ENCODE results near the gene GDPD2.

Gene GDPD2

GRCh38 chrX:70424801-70425200, 1.7 kb downstream of the GDPD2 start:
- peaks cover 4 to 6% of the 10 kb centered on the region in 2 donors for H3K4me1 ChIP-seq (ENCODE audit: control insufficient read depth in 1 of 2, insufficient read depth in 2 of 2, low read length in 2 of 2)
- H3K4me3 ChIP-seq (ENCODE audit: low read depth in 1 of 2, low read length in 2 of 2), result no peak overlapping the region
- H3K27me3 ChIP-seq (ENCODE audit: control insufficient read depth in 1 of 2, insufficient read depth in 2 of 2, low read length in 2 of 2), result no peaks in the 10 kb centered on the region

GRCh38 chrX:70426286-70427278, 3.5 kb downstream of the GDPD2 start:
- H3K36me3 ChIP-seq (ENCODE audit: control insufficient read depth in 1 of 2, insufficient read depth in 2 of 2, low read length in 2 of 2), result no peaks in the 10 kb centered on the region
- no peaks in the 10 kb centered on the region for H3K9me3 ChIP-seq (ENCODE audit: control insufficient read depth in 1 of 2, low read length in 2 of 2)
- peaks cover 4 to 6% of the 10 kb centered on the region in 2 donors for H3K4me1 ChIP-seq (ENCODE audit: control insufficient read depth in 1 of 2, insufficient read depth in 2 of 2, low read length in 2 of 2)
- H3K4me3 ChIP-seq (ENCODE audit: low read depth in 1 of 2, low read length in 2 of 2), result peak overlapping the region in 1 of 2 donors; percentile 8
- no peaks in the 10 kb centered on the region for H3K27me3 ChIP-seq (ENCODE audit: control insufficient read depth in 1 of 2, insufficient read depth in 2 of 2, low read length in 2 of 2)
- no peak overlapping the region for H3K27ac ChIP-seq (ENCODE audit: low read depth, low read length)
- no peak overlapping the region for H3K9ac ChIP-seq (ENCODE audit: low read depth in 1 of 2, low read length in 2 of 2)

More at GRCh38 chrX:70424801-70425200, 1.7 kb downstream of the GDPD2 start:
- Histone ChIP-seq H3K27ac (ENCODE audit: low read depth, low read length) (no peak overlapping the region), H3K9ac (ENCODE audit: low read depth in 1 of 2, low read length in 2 of 2) (no peak overlapping the region), H3K9me3 (ENCODE audit: control insufficient read depth in 1 of 2, low read length in 2 of 2) (no peaks in the 10 kb centered on the region), H3K36me3 (ENCODE audit: control insufficient read depth in 1 of 2, insufficient read depth in 2 of 2, low read length in 2 of 2) (peaks cover 0 to 4% of the 10 kb centered on the region in 2 donors)

DNA sequence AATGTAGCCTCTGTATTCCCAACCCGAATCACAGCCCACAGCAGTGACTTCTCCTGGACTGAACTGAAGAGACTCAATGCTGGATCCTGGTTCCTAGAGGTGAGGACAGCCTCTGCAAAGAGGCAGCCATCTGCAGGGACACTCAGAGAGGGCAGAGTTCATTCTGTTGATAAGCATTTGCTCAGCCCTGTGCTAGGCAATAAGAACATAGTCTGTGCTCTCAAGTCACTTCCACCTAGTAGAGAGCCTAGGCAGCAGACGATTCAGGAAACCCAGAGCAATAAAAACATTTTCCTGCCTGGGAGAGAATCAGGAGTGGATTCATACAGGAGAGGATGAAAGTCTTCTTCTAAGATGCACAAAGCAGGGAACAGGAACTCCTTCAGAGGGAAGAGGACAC, 4.3 kb downstream of the GDPD2 start:
- Histone ChIP-seq H3K36me3 (ENCODE audit: control insufficient read depth in 1 of 2, insufficient read depth in 2 of 2, low read length in 2 of 2) (no peaks in the 10 kb centered on the region), H3K4me1 (ENCODE audit: control insufficient read depth in 1 of 2, insufficient read depth in 2 of 2, low read length in 2 of 2) (peaks cover 4 to 6% of the 10 kb centered on the region in 2 donors), H3K27me3 (ENCODE audit: control insufficient read depth in 1 of 2, insufficient read depth in 2 of 2, low read length in 2 of 2) (no peaks in the 10 kb centered on the region), H3K4me3 (ENCODE audit: low read depth in 1 of 2, low read length in 2 of 2) (peak overlapping the region in 1 of 2 donors; percentile 8), H3K9me3 (ENCODE audit: control insufficient read depth in 1 of 2, low read length in 2 of 2) (no peaks in the 10 kb centered on the region), H3K27ac (ENCODE audit: low read depth, low read length) (no peak overlapping the region), H3K9ac (ENCODE audit: low read depth in 1 of 2, low read length in 2 of 2) (no peak overlapping the region)

- Histone ChIP-seq H3K9ac (ENCODE audit: low read depth in 1 of 2, low read length in 2 of 2) (no peak overlapping the region), H3K4me3 (ENCODE audit: low read depth in 1 of 2, low read length in 2 of 2) (no peak overlapping the region), H3K27me3 (ENCODE audit: control insufficient read depth in 1 of 2, insufficient read depth in 2 of 2, low read length in 2 of 2) (no peaks in the 10 kb centered on the region), H3K27ac (ENCODE audit: low read depth, low read length) (no peak overlapping the region), H3K36me3 (ENCODE audit: control insufficient read depth in 1 of 2, insufficient read depth in 2 of 2, low read length in 2 of 2) (no peaks in the 10 kb centered on the region), H3K9me3 (ENCODE audit: control insufficient read depth in 1 of 2, low read length in 2 of 2) (no peaks in the 10 kb centered on the region), H3K4me1 (ENCODE audit: control insufficient read depth in 1 of 2, insufficient read depth in 2 of 2, low read length in 2 of 2) (peaks cover 7 to 12% of the 10 kb centered on the region in 2 donors)
Measured at GRCh38 chrX:70429759-70430158, 6.6 kb downstream of the GDPD2 start.

GRCh38 chrX:70432936-70433847, 10.1 kb downstream of the GDPD2 start:
- no peaks in the 10 kb centered on the region for H3K9me3 ChIP-seq (ENCODE audit: control insufficient read depth in 1 of 2, low read length in 2 of 2)
- peak overlapping the region; percentile 82 to 86 for H3K4me3 ChIP-seq (ENCODE audit: low read depth in 1 of 2, low read length in 2 of 2)
- H3K4me1 ChIP-seq (ENCODE audit: control insufficient read depth in 1 of 2, insufficient read depth in 2 of 2, low read length in 2 of 2), result peaks cover 6 to 10% of the 10 kb centered on the region in 2 donors
- H3K9ac ChIP-seq (ENCODE audit: low read depth in 1 of 2, low read length in 2 of 2), result peak overlapping the region; percentile 18 to 80
- H3K27me3 ChIP-seq (ENCODE audit: control insufficient read depth in 1 of 2, insufficient read depth in 2 of 2, low read length in 2 of 2), result no peaks in the 10 kb centered on the region
- H3K36me3 ChIP-seq (ENCODE audit: control insufficient read depth in 1 of 2, insufficient read depth in 2 of 2, low read length in 2 of 2), result no peaks in the 10 kb centered on the region
- H3K27ac ChIP-seq (ENCODE audit: low read depth, low read length), result no peak overlapping the region

DNA sequence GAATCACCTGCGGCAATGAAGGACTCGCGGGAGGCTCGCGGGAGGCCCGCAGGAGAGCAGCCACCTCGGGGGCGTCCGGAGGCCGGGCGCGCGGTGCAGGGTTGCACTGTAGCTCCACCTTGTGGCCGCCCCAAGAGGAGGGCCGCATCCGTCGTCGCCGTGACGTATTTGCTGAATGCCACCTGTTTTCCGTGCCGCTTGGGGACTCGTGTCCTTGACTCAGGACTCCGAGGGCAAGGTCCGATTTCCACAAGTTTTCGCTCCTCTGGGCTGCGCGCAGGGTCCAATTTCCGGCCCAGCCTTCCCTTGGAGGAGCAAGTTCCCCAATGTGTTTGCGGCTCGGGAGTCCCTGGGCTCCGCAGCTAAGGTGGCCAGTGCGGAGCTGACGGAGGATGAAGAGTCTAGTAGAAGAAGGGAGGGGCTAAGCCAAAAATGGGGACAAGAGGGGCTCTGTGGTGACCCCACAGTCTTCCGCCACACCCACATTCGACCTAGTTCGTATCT, 10.8 kb downstream of the GDPD2 start:
- H3K9ac ChIP-seq (ENCODE audit: low read depth in 1 of 2, low read length in 2 of 2), result peak overlapping the region; percentile 79 to 80
- H3K4me3 ChIP-seq (ENCODE audit: low read depth in 1 of 2, low read length in 2 of 2), result peak overlapping the region; percentile 82 to 86
- no peaks in the 10 kb centered on the region for H3K9me3 ChIP-seq (ENCODE audit: control insufficient read depth in 1 of 2, low read length in 2 of 2)
- no peaks in the 10 kb centered on the region for H3K36me3 ChIP-seq (ENCODE audit: control insufficient read depth in 1 of 2, insufficient read depth in 2 of 2, low read length in 2 of 2)
- peaks cover 6 to 10% of the 10 kb centered on the region in 2 donors for H3K4me1 ChIP-seq (ENCODE audit: control insufficient read depth in 1 of 2, insufficient read depth in 2 of 2, low read length in 2 of 2)
- H3K27me3 ChIP-seq (ENCODE audit: control insufficient read depth in 1 of 2, insufficient read depth in 2 of 2, low read length in 2 of 2), result no peaks in the 10 kb centered on the region
- H3K27ac ChIP-seq (ENCODE audit: low read depth, low read length), result peak overlapping the region; percentile 73

- Histone ChIP-seq H3K27me3 (ENCODE audit: control insufficient read depth in 1 of 2, insufficient read depth in 2 of 2, low read length in 2 of 2) (no peaks in the 10 kb centered on the region), H3K9ac (ENCODE audit: low read depth in 1 of 2, low read length in 2 of 2) (peak overlapping the region; percentile 79 to 80), H3K9me3 (ENCODE audit: control insufficient read depth in 1 of 2, low read length in 2 of 2) (no peaks in the 10 kb centered on the region), H3K4me1 (ENCODE audit: control insufficient read depth in 1 of 2, insufficient read depth in 2 of 2, low read length in 2 of 2) (peaks cover 6 to 10% of the 10 kb centered on the region in 2 donors), H3K27ac (ENCODE audit: low read depth, low read length) (peak overlapping the region; percentile 73), H3K4me3 (ENCODE audit: low read depth in 1 of 2, low read length in 2 of 2) (peak overlapping the region; percentile 82 to 86), H3K36me3 (ENCODE audit: control insufficient read depth in 1 of 2, insufficient read depth in 2 of 2, low read length in 2 of 2) (no peaks in the 10 kb centered on the region)
Measured at GRCh38 chrX:70434352-70434866, 11.3 kb downstream of the GDPD2 start.

DNA sequence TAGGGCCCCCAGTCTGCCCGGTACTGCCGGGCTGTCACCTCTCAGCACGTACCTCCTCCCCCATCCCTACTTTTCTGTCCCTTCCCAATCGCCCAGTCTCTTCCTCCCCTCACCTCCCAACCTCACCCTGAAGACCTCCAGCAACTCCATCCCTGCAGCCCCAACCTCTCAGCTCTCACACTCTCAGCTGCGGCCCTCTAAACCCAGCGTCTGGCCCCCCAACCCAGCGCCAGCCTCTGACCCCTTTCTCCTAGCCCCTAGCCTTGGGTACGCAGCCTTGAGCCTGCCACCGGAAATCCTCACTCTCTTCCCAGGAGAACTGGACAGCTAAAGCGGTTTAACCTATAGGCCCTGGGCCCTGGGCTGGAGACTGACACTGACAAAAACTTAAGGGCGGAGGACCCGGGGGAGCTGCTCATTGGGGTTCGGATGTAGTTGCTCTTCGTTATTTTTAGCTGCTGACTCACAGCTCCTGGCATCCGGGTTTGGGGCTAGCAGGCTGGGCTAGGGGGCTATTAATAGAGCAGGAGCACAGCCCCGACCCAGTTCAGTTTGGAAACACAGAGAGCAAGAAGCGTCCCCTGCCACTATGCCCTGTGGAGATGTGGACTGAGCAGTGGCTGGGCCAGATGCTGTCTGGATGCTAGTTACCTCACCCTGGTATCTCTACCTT, 11.9 kb downstream of the GDPD2 start:
- H3K9ac ChIP-seq (ENCODE audit: low read depth in 1 of 2, low read length in 2 of 2), result peak overlapping the region in 1 of 2 donors; percentile 32
- H3K36me3 ChIP-seq (ENCODE audit: control insufficient read depth in 1 of 2, insufficient read depth in 2 of 2, low read length in 2 of 2), result no peaks in the 10 kb centered on the region
- no peaks in the 10 kb centered on the region for H3K9me3 ChIP-seq (ENCODE audit: control insufficient read depth in 1 of 2, low read length in 2 of 2)
- H3K4me1 ChIP-seq (ENCODE audit: control insufficient read depth in 1 of 2, insufficient read depth in 2 of 2, low read length in 2 of 2), result peaks cover 6 to 10% of the 10 kb centered on the region in 2 donors
- no peak overlapping the region for H3K27ac ChIP-seq (ENCODE audit: low read depth, low read length)
- H3K27me3 ChIP-seq (ENCODE audit: control insufficient read depth in 1 of 2, insufficient read depth in 2 of 2, low read length in 2 of 2), result no peaks in the 10 kb centered on the region
- peak overlapping the region; percentile 61 to 66 for H3K4me3 ChIP-seq (ENCODE audit: low read depth in 1 of 2, low read length in 2 of 2)

GRCh38 chrX:70436343-70436742, 13.2 kb downstream of the GDPD2 start:
- Histone ChIP-seq H3K27me3 (ENCODE audit: control insufficient read depth in 1 of 2, insufficient read depth in 2 of 2, low read length in 2 of 2) (no peaks in the 10 kb centered on the region), H3K9ac (ENCODE audit: low read depth in 1 of 2, low read length in 2 of 2) (no peak overlapping the region), H3K4me1 (ENCODE audit: control insufficient read depth in 1 of 2, insufficient read depth in 2 of 2, low read length in 2 of 2) (peaks cover 6 to 10% of the 10 kb centered on the region in 2 donors), H3K9me3 (ENCODE audit: control insufficient read depth in 1 of 2, low read length in 2 of 2) (no peaks in the 10 kb centered on the region), H3K4me3 (ENCODE audit: low read depth in 1 of 2, low read length in 2 of 2) (no peak overlapping the region), H3K36me3 (ENCODE audit: control insufficient read depth in 1 of 2, insufficient read depth in 2 of 2, low read length in 2 of 2) (no peaks in the 10 kb centered on the region), H3K27ac (ENCODE audit: low read depth, low read length) (no peak overlapping the region)
